ENCODE results near the gene CAPN15.

The CAPN15 gene

DNA sequence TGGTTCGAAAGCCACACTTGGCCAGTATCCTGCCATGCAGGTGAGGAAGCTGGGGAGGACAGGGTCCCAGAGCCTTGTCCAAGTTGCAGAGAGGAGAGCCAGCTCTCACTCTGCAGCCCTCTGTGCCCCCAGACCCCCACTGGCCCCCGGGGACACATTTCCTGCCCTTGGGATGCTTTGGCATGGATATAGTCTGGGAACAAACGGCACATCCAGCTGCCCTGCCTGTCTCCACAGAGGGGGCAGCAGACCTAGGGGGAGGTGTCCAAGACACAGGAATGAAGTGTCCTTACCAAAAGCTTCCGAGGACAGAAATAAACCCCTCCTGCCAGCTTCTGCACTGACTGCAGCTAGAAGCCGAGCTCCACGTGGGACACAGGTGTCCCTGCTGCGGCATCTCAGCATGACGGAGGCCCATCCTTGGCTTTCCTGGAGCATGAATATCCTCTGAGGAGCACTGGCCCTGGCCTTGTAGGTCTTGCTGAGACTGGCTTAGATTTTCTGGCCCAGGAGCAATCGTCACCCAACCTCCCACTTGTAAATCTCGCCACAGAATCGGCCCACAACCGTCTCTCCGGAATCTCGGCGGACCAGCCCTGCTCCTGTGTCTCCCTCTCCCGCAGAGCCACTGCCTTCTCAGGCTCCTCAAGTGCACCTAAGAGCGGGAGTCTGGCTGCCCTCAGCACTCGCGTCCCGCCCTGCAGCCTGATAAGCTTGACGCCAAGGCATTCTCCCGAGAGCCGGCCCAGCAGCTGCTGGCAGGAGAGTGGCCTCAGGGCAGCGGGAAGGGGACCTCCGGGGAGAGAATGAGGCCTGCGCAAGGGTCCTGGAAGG is 1.1 kb upstream of the CAPN15 start:
- DNase-seq: no peak

DNA sequence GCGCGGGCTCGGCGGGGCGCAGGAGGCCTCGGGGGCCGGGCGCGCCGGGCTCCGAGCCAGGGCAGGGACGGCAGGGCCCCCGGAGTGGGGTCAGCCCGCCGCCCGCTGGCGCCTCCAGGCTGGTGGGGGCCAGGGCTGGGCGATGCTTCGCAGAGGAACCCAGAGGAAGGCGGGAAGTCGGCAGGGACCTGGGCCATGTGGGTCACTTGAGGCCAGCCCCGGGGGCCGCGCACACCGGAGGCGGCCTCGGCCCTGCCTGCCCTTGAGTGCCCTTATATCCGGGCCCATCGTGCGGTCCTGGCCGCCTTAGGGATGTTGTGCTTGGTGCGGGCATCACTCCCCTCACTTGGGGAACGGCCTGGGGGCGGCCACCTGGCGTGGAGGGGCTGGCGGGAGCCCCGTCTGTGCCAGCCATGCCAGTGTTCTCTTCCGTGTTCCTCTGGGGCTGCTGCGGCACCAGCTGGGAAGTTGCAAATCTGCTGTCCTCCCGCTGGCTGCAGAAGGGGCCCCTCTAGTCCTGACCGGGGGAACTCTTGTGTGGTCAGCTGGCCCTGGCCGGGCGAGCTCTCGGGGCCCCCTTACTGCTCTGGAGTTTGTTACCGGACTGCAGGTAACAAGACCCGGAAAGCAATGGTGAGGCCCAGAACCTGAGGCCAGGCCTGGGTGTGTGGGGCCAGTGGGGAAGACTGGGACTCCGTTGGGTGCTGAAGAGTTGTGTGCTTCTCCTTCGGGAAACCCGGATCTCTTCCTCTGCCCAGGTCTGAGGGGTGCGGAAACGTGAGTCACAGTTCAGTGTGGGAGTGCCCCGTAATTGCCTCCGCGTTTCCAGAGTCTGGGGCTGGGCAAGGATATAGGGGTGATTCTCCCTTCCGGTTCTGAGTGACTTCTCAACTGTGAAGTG is 849 bp downstream of the CAPN15 start:
- DNase-seq: no peak

DNA sequence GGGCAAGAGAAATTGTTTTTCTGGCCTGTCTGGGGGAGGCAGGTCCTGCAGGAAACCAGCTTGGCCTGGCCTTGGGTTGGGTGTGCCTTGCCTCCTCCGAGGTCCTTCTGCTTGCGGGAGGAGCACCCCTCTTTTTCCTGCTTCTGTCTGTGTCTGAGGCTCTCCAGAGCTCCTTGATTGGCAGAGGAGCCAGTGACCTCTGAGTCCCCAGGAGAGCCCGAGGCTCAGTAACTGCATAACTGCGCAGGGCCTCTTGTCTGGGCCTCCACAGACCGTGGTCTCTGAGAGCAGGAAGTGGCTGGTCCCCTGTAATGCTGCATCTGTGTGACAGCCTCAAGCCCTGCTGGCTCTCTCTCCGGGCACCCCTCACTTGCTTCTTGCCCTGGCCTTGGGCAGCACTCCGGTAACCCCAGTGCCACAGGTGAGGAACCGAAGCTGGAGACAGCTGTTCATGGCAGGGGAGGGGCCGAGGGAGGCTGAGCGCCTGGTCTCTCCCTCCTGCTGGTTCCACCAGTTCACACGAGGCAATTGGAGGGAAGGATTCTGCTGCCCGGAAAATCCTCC is 1.6 kb downstream of the CAPN15 start:
- no peak for DNase-seq

DNA sequence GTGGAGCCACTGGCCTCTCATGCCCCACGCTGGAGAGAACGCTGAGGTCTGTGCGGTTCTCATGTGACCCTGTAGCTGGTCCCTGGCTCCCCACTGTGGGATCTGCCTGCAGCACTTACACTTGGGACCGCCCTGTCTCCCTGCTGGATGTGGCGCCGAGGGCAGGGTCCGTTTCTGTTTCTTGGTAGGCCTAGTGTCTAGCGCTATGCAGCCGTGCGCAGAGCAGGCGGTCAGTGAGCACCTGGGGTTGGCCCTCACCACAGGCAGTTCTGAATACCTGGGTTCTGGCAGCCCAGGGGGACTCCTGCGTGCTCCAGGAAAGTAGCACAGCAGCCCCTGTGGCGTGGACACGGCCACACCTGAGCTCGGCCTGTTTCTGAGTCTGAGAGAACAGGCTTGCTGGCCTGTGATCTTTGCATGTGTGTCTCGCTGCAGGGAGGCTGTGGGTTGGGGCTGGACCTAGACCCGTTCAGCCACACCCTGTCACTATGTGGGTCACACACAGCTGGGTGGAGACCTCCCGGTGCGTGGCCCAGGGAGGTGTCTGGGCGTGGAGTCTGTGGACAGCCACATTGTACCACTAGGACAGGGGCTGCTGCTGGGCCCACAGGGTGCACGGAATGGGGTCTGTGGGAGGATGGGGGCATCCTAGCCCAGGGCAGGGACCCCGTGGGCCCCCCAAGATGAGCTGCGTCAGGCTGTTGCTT is 2.8 kb downstream of the CAPN15 start:
- no peak for DNase-seq

DNA sequence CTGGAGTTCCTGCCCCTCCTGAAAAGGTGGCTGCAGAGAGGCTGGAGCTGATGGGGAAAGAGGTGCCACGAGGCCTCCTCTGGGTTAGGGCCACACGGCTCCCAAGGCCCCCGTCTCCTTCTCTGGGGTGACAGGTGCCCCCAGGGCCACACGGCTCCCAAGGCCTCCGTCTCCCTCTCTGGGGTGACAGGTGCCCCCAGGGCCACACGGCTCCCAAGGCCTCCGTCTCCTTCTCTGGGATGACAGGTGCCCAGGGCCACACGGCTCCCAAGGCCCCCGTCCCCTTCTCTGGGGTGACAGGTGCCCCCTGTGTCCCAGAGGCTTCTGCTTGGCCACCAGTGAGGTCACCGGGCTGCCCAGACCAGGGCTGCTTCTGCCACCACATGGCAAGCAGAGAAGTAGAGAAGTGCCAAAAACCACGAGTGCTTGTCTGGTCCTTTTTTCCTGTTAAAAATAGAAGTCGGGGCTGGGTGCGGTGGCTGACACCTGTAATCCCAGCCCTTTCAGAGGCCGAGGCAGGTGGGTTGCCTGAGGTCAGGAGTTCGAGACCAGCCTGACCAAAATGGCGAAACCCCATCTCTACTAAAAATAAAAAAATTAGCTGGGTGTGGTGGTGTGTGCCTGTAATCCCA is 4.1 kb downstream of the CAPN15 start:
- no peak for DNase-seq

DNA sequence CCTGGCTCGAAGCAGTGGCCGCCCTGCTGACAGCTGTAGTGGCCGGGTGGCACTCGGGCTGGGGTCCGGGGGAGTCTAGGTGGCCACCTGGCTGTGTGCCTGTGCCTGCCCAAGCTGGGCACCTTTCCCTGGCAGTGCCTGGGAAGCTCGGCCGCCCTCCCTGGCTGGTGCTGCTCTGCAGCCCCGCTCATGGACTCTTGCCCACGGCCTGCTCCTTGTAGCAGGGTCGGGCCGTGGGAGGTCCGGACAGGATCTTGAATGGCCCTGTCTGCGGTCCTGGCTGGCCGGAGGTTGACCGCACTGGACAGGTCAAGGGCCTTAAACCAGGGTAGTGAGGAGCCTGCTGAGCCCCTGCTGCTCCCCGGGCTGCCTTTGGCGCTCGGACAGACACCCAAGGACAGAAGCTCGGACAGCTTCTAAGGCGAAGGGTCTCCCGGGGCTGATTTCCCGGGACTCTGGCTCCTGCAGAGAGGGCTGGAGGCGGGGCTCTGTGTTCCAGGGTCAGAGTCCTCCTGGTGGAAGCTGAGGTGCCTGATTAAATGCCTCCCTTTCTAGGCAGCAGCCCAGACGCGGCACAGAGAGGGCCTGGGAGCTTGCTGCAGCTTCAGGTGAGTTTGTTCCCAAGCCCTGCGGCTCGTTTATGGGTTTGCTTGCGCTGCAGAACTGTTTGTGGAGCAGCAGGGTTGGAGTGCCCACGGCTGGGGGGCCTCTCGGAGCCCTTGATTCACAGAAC is 6.0 kb downstream of the CAPN15 start:
- DNase-seq: no peak

DNA sequence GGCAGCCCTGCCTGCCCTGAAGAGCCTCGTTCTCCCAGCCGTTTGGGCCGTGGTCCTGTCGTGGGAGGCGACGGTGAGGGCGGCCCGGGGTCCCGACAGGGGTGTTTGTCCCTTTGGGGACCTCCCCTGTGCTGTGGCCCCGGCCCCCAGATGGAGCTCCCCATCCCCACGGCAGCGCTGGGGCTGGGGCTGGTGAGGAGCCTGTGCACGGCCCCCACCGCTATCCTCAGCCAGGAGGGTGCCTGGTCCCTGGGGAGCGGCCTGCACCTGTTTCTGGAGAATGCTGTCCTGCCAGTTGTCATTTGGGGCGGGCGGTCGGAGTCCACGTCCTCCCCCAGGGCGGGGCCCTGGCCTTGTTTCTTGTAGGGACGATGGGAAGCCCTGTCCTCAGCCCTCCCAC is 6.6 kb downstream of the CAPN15 start:
- no peak for DNase-seq

DNA sequence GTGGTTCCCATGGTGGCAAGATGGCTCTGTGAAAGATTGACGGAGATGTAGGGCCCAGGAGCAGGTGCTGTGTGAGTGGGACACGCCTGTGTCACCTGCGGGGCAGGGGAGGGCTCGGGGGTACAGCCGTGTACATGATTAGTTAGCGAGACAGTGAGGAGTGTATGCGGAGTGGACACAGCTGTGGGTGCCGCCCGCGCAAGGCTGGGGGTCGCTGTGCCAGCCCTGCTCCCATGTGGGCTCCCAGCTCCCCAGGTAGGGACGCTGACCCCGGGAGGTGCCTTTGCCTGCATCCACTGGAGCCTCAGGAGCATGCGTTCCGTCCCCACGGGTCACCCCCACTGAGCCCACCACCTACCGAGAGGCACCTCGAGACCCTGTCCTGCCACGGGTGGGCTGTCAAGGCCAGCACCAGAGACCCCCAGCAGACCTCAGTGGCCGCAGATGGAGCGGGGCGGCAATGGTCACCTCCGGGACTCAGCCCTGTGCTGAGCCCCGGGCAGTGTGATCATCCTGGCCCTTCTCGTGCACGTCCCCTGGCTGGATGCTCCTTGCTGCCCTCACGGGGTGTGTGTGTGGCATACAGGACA is 7.4 kb downstream of the CAPN15 start:
- no peak for DNase-seq

DNA sequence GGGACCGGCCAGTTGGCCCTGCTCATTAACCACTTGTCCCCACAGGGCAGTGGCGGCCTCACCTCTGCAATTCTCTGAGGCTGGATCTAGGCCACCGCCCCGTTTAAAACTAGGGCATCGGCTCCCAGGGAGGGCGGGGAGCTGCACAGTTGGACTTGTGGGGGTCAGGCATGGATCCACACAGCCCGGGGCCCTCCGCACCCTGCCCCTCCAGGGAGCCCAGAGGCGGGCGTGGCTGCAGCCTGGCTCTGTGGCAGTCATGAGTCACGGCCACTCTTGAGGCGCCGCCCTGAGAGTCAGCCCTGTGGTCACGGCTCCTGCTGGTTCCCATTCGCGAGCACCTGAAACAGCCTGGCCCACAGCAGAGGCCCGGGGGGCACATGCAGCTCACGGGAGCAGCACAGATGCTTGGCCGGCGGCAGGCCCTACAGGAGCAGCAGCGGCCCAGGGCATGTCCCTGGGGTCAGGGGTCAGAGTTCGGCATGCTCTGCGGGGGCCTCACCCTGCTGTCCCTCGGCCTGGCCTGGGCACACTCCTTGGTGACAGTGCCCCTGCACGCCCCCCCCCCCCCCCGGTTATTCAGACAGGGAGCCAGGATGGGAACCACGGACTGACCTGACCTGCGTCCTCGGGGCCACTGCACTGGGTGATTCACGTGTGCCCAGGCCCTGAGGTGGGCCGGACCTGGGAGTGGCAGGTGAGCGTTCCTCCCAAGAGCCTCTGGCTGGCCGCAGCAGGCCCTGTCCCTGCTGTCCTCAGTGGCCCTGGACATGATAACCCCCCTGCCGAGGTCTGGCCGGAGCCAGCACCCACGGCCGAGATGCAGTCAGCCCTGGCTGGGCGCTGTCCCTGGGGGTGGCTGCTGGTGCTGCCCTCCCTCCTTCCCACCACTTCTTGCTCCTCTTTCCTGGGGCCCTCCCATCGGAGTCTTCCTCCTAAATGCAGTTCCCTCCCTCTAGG is 8.2 kb downstream of the CAPN15 start:
- no peak for DNase-seq

DNA sequence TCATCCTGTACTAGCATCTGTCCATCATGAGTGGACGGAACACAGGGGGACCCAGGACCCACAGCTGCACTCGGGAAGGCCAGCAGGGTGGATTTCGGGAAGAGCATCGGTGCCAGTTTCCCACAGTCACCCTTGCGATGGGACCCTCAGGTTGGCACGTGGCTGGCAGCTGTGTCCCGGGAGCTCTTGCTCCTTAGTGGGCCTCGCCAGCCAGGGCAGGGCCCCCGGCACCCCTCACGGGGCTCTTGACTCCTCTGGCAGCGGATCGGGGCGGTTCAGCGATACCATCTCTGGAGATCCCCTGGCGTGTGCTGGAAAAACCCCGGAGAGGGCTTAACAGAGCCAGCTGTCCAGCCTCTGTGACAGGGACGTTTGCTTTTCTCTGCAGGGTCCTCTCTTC is 9.2 kb downstream of the CAPN15 start:
- no peak for DNase-seq

DNA sequence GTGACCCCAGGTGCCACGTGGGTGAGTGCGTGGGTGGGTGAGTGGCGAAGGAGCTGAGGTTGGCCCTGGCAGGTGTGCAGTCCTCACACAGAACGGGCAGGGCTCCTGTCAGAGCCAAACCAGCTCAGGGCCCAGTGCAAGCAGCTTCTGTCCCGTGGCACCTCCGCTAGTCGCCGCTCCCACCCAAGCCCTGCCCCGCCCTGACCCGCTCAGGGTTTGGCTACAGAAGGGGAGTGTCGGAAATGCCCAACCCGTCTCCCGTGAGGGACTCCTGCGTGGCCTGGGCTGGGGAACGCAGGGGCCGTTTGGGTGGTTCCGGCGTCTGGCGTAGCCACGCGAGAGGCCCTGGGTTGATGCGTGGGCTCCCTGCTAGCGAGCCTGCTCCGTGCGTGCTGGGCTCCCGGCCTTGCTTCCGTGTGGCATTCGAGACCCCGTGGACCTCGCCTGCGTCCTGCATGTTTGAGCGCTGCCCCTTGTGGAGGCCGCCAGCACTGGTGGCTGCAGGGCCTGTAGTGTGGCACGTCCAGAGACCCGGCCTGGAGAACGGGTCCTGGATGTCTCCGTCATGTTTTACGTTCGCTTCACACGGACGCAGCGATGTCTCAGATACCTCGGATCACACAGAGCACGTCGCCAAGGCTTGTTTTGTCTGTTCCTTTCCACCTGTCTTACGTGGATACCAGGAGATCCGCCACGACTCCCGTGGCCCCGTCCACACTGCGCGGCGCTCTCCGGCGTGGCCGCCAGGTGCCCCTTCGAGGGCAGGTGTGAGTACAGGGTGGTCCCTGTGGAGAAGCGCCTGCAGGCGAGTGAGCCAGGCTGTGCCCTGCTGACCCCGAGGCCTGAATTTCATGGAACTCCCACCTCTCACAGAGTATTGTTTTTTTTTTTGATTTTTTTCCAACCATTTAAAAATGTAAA is 10.2 kb downstream of the CAPN15 start:
- DNase-seq: no peak

DNA sequence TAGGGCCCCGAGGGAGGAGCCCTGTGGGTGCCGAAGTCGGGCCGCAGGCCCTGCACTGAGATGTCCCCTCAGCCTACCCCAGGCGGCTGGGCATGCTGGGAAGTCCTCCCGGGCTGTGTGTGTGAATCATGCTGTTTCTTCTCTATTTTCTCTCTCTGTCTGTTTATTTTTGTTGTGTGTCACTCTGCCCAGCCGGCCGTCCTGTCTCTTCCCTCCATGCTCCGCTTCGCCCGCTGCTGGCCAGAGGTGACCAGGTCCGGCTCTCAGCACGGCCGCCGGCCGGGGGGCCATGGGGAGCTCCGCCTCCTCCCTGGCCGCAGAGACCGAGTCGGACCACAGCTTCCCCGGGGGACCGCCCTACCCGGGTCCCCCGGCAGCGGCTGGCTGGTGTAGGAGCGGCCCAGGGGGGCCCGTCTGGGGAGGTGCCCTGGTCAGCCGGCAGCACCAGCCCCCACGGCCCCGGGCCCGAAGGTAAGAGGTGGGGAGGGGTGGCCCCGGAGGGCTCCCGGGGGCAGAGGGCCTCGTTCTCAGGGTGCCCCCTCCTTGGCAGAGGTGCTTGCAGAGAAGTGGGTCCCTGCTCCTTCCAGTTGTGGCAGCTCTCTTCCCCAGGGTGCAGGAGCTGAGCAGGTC is 12.5 kb downstream of the CAPN15 start:
- DNase-seq: no peak

DNA sequence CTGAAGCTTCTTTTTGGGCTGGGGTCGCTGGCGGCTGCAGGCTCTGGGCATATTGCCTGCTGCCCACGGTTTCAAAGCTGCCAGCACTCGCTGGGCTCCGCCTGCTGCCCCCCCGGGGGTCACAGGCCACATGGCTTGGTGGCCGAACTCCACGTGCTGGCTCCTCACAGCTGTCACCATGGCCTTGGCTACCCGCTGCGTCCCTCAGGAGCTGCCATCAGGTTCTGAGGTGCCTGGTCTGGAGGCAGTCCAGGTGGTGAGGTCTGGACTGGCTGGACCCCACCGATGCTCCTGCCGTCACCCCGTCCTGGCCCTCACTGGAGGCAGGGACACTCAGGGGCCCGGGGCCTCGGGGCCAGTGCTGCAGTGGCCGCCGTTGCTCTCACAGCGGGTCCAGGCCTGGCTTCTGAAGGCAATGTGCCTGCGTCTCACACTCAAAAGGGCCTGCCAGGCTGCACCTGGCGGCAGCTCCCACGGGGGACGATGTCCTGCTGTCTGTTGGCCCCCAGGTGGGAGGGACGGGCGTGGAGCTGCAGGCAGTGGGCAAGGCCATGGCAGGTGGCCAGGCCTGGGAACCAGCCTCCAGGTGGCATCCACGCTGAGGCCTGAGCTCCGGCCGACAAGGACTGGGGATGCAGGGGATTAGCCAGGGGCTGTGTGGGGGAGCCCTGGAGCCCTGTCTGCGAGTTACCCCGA is 13.3 kb downstream of the CAPN15 start:
- DNase-seq: no peak

DNA sequence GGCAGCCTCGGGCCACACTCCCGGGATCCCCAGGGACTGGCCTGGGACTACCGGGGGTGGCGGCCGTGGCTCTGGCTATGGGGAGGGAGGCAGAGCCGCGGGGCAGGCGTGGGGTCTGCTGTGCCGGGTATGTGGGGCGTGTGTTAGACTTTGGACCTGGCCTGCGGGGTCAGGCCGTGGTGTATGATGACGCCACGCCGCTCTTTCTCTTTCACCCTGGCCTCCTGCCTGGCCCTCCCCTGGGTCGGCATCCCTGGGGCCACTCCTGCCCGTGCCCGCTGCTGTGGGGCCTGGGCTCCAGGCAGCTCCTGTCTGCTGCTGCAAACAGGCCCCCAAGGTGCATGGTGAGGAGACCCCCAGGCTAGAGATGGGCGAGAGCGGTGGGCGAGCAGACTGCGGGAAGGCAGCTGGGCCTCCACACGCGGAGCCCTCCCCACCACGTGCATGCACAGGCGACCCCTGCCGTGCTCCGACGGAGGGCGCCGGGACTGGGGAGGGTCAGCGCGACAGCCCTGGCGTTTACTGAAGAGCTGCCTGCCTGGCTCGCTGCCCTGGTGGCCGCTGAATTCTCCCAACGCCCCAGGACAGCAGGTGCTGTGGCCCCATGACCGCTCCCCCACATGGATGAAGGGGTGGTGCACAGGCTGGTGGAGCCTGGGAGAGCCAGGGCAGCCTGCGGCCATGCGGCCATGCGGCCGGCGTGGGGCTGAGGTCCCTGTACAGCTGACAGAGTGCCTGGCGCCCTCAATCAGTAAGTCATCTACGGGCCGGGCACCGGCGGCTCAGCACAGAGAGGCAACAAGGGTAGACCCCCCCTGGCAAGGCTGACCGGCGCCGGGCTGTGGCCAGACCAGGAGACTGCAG is 16.0 kb downstream of the CAPN15 start:
- DNase-seq: no peak

DNA sequence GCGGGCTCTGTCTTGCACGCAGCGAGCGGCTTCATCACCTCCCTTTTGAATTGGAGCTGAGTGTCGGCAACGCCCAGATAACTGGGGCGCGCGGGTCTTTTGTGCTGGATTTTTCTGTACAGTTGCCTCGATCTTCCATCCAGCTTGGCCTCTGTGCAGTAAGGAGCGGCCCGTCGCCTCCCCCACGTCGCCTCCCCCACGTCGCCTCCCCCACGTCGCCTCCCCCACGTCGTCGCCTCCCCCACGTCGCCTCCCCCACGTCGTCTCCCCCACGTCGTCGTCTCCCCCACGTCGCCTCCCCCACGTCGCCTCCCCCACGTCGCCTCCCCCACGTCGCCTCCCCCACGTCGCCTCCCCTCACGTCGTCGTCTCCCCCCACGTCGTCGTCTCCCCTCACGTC is 17.0 kb downstream of the CAPN15 start:
- DNase-seq: no peak

DNA sequence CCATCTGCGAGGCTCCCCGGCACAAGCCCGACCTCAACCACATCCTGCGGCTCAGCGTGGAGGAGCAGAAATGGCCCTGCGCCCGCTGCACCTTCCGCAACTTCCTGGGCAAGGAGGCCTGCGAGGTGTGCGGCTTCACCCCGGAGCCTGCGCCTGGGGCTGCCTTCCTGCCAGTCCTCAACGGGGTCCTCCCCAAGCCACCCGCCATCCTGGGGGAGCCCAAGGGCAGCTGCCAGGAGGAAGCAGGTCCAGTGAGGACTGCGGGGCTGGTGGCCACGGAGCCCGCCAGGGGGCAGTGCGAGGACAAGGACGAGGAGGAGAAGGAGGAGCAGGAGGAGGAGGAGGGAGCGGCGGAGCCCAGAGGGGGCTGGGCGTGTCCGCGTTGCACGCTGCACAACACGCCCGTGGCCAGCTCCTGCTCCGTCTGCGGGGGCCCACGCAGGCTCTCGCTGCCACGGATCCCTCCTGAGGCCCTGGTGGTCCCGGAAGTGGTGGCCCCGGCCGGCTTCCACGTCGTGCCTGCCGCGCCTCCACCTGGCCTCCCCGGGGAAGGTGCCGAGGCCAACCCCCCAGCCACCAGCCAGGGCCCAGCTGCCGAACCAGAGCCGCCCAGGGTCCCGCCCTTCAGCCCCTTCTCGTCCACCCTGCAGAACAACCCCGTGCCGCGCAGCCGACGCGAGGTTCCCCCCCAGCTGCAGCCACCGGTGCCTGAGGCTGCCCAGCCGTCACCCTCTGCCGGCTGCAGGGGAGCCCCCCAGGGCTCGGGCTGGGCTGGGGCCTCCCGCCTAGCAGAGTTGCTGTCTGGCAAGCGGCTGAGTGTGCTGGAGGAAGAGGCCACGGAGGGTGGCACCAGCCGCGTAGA is 19.6 kb downstream of the CAPN15 start:
- DNase-seq: peak; percentile 38

Data from NCI-H1694 (cell line).